ENCODE results near the gene S100A5.
"Not testable (repeated sequence)": the region's sequence is repeated elsewhere in the genome, so short reads cannot be mapped to it uniquely, and the experiment has no call there.

S100A5 gene

GRCh38 chr1:153533689-153534201, 7.0 kb downstream of the S100A5 start:
- DNase-seq (ENCODE audit: low read depth): peak; percentile 95

DNA sequence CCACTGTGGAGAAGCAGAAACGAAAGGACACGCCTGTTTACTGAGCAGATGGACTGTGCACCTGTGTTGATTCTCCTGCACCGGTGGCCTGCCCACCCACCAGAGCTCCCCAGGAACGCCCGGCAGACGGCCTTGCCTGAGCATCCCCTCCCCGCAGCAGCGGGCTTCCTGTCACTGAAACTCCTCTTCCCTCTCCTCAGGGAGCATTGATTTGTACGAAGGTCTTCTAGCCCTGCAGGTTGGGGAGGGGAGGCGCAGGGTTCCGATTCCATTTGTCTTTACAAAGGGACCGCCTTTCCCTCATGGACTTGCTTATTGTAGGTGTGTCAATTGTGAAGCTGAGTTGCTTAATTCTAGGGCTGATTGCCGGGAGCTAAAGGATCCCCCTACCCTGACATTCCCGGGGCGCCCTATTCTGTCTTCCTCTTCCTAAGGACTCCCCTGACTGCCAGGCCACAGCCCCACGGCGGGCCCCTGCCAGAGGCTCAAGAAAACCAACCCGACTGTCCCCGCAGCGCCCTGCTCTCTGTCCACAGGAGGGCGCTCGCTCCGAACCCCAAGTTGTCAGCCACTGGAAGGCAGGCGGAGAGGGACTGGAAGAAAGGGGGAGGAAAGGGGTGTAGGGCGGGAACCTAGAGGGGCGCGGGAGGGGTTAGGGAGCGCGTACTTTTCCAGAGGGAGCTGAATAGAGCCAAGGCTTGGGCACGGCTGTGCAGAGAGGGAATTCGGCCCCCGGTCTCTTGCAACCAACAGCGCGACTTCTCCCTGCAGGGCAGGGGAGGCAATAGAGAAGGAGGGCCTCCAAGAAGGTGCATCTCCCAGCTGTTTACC, 7.8 kb downstream of the S100A5 start:
- peak; percentile 82 for DNase-seq (ENCODE audit: low read depth)

DNA sequence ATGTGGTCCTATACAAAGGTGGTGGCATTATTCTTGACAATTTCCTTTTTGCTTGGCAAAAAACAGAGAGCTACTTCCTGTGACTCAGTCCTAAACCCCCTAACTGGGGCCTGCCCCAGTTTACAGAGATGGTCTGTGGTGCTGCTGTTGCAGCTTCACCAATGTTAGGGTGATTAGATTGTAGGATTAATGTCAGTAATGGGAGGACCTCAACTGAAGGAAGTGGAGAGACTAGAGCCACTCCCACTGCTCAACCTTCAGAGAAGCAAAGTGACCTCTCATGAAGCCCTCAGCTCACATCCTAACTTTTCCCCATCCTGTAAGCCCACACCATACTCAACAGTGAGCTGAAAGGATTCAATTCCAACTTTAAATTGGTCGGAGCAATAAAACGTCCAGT, 8.6 kb downstream of the S100A5 start:
- DNase-seq (ENCODE audit: low read depth): no peak

DNA sequence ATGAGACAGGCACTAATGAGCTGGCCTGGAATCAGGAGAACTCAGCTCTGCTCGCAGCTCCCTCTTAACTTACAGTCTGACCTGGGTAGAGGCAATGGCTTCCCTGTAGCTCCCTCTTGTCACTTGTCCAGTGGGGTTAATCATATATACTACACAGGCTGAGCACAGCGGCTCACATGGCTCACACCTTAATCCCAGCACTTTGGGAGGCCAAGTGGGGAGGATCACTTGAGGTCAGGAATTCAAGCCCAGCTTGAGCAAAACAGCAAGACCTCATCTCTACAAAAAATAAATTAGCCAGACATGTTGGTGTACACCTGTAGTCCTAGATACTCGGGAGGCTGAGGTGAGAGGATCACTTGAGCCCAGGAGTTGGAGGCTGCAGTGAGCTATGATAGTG, 9.1 kb downstream of the S100A5 start:
- DNase-seq (ENCODE audit: low read depth): no peak

DNA sequence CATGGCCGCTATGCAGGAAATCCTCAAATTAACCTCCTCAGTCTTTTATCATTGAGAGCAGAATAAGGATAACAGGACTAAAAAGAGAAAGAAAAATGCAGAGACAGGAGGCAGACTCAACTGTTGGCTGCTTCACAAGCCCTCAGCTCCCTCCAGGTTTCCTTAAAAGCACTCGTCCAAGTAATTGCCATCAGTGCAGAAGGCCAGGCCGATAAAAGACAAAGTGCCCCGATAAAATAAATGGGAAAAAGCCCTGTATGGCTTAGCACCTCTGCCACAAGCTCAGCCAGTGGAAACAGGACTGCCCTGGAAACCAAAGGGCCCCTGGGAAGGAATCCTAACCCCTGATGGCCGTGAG, 13.1 kb downstream of the S100A5 start:
- no peak for DNase-seq (ENCODE audit: low read depth)

- peak; percentile 36 for DNase-seq (ENCODE audit: low read depth)
Measured at GRCh38 chr1:153527023-153527682, 13.6 kb downstream of the S100A5 start.

DNA sequence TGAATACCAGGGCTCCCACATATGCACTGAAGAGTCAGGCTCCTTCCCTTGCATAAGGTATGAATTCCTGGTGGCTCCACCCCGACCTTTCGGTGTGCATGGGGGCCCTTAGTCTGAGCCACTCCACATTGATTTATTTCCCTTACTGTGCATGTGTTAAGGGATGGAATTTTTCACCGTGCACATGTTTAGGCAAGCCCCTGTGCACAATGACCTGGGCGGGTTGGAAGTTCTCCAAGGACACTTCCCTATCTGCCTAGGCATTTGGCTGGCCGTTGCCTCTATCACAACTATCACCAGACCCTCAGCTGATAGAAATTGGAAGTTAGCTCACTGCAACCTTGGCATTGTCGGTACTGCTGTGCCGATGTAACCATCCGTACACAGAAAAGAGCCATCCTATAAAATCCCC, 14.6 kb downstream of the S100A5 start:
- no peak for DNase-seq (ENCODE audit: low read depth)

- DNase-seq (ENCODE audit: low read depth): no peak
Measured at GRCh38 chr1:153525088-153525728, 15.5 kb downstream of the S100A5 start.

- DNase-seq (ENCODE audit: low read depth): not testable (repeated sequence)
Measured at GRCh38 chr1:153522353-153523048, 18.2 kb downstream of the S100A5 start.

GRCh38 chr1:153521808-153522207, 18.9 kb downstream of the S100A5 start:
- not testable (repeated sequence) for DNase-seq (ENCODE audit: low read depth)

GRCh38 chr1:153520818-153521476, 19.8 kb downstream of the S100A5 start:
- no peak for DNase-seq (ENCODE audit: low read depth)

DNA sequence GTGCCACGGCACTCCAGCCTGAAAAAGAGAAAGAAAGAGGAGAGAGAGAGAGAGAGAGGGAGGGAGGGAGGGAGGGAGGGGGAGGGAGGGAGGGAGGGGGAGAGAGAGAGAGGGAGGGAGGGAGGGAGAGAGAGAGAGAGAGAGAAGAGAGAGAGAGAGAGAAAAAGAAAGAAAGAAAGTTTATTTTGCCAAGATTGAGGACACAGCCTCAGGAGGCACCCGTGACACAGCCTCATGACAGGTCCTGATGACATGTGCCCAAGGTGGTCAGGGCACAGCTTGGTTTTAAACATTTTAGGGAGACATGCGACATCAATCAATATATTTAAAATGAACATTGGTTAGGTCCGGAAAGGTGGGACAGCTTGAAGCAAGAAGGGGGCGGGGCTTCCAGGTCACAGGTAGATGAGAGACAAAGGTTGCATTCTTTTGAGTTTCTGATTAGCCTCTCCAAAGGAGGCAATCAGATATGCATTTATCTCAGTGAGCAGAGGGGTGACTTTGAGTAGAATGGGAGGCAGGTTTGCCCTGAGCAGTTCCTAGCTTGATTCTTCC, 20.5 kb downstream of the S100A5 start:
- DNase-seq (ENCODE audit: low read depth): not testable (repeated sequence)

DNA sequence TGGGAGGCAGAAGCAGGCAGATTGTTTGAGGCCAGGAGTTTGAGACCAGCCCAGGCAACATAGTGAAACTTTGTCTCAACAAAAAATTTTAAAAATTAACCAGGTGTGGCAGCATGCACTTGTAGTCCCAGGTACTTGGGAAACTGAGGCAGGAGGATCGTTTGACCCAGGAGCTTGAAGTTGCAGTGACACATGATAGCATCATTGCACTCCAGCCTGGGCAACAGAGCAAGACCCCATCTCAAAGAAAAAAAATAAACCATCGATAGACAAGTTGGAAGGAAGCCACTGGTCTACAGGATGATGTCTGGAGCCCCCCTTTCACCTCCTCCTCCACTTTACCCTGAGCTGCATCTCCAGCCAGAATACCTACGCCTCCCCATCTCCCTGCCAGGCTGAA, 21.5 kb downstream of the S100A5 start:
- DNase-seq (ENCODE audit: low read depth): no peak

GRCh38 chr1:153515504-153516394, 25.0 kb downstream of the S100A5 start:
- DNase-seq (ENCODE audit: low read depth): no peak

DNA sequence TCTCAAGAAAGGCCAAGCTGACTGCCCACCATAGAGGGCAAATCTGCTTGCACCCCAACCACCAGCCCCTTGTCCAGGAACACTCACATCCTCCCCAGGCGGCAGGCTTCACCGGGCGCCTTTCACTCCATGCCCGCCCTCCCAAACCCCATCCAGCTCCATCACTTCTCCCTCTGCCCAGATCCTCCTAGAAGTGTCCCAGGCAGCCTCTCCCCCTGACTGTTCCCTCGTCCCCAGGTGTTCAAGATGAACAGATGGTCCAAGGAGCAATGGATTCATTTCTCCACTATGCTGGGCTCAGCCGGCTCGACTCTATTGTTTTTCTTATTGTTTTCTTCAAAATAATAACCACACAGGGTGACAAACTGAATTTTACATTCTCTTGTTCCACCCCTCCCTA, 27.1 kb downstream of the S100A5 start:
- DNase-seq (ENCODE audit: low read depth): no peak

- DNase-seq (ENCODE audit: low read depth): no peak
Measured at GRCh38 chr1:153513023-153513422, 27.7 kb downstream of the S100A5 start.

GRCh38 chr1:153510984-153511410, 29.7 kb downstream of the S100A5 start:
- peak; percentile 66 for DNase-seq (ENCODE audit: low read depth)

- DNase-seq (ENCODE audit: low read depth): peak; percentile 29
Measured at GRCh38 chr1:153509729-153510354, 30.9 kb downstream of the S100A5 start.

DNA sequence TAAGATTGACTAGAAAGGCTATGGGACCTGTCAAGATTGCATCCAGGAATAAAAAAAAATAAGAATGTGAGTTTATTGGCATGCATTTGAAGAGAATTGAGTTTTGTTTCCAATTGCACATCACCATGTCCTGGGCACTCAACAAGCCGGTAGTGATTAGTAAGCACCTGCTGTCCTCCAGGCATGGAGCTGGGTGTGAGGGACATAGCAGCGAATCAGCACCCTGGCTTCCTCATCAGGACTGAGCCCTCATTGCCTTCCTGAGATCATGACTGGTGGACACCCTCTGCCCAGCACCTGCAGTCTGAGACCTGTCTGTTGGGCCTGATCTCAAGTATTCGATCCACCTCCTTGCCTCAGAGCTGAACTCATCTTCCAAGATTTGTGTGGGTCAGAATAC, 31.7 kb downstream of the S100A5 start:
- no peak for DNase-seq (ENCODE audit: low read depth)
